ENCODE results near the gene DPYSL5.

DNA sequence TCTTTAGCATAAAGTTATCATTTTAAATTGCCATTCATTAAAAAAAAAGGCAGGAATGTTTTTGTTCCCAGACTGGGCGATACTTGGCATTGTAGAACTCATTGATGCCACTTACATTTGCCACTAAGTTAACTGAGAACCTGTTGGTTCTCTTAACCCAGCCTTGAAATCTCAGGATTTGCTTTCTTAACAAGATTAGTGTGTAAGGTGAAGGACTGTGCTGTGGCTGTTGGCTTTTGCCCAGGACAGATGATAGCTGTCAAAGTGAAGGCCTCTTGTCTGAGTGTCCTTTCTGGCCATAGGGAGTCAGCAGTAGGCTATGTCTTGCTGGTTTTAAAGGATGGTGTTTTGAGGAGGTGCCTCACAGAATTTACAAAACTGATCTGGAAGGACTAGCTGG is 2.6 kb downstream of the DPYSL5 start:
- TF ChIP-seq POLR2AphosphoS5 (IDR thresholded peaks at IDR 0.05; ENCODE audit: low read depth, low read length) (no peak), POLR2A (IDR thresholded peaks at IDR 0.05; ENCODE audit: control extremely low read depth in 1 of 2, low read depth in 2 of 2, low read length in 2 of 2) (no peak), GABPA (IDR thresholded peaks at IDR 0.05; ENCODE audit: borderline replicate concordance, insufficient read depth, low read length) (no peak), CREB1 (IDR thresholded peaks at IDR 0.05) (no peak), TAF1 (IDR thresholded peaks at IDR 0.05; ENCODE audit: low read depth, low read length) (no peak), NRF1 (IDR thresholded peaks at IDR 0.05; ENCODE audit: low read depth, low read length) (no peak), CBX8 (IDR thresholded peaks at IDR 0.05; ENCODE audit: borderline replicate concordance, low read depth, low read length) (no peak), BACH1 (IDR thresholded peaks at IDR 0.05; ENCODE audit: low read length) (no peak), TEAD4 (IDR thresholded peaks at IDR 0.05; ENCODE audit: low read depth, low read length) (no peak), SRF (IDR thresholded peaks at IDR 0.05; ENCODE audit: low read depth, low read length) (no peak)
- TF ChIP-seq, protein P1, sequence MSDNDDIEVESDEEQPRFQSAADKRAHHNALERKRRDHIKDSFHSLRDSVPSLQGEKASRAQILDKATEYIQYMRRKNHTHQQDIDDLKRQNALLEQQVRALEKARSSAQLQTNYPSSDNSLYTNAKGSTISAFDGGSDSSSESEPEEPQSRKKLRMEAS (IDR thresholded peaks at IDR 0.05) = no peak
- TF ChIP-seq, protein P2, sequence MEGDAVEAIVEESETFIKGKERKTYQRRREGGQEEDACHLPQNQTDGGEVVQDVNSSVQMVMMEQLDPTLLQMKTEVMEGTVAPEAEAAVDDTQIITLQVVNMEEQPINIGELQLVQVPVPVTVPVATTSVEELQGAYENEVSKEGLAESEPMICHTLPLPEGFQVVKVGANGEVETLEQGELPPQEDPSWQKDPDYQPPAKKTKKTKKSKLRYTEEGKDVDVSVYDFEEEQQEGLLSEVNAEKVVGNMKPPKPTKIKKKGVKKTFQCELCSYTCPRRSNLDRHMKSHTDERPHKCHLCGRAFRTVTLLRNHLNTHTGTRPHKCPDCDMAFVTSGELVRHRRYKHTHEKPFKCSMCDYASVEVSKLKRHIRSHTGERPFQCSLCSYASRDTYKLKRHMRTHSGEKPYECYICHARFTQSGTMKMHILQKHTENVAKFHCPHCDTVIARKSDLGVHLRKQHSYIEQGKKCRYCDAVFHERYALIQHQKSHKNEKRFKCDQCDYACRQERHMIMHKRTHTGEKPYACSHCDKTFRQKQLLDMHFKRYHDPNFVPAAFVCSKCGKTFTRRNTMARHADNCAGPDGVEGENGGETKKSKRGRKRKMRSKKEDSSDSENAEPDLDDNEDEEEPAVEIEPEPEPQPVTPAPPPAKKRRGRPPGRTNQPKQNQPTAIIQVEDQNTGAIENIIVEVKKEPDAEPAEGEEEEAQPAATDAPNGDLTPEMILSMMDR (IDR thresholded peaks at IDR 0.05; ENCODE audit: control extremely low read depth in 1 of 3, insufficient read depth in 1 of 3, low read depth in 1 of 3, low read length in 3 of 3) = no peak
